IPS DF 4.7 (cell line): ENCODE results near the gene PPP6R1.
"Not testable (repeated sequence)": the region's sequence is repeated elsewhere in the genome, so short reads cannot be mapped to it uniquely, and the experiment has no call there.

Experiments
- DNase-seq: peaks from one replicate; pipeline ENCODE4 v3.0.0-alpha.2; 2013; ENCODE audit warnings: low spot score; ENCODE audit errors: extremely low read depth

The PPP6R1 gene

DNA sequence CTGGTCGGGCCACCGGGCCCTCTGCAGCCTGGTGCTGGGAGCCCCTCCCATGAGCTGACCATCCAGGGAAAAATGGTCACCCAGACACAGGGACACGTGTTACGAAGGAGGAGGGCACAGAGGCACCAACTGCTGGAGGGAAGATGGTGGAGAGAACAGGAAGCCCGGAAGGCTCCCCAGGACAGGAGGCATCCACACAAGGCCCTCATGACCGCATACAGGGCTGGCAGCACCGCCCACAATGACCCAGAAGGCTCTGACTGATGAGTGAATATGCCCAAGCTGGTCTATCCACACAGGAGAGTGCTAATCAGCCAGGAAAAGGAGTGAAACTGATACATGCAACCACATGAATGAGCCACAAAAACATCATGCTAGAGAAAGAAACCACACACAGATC, 16.3 kb downstream of the PPP6R1 start:
- DNase-seq: no peak

DNA sequence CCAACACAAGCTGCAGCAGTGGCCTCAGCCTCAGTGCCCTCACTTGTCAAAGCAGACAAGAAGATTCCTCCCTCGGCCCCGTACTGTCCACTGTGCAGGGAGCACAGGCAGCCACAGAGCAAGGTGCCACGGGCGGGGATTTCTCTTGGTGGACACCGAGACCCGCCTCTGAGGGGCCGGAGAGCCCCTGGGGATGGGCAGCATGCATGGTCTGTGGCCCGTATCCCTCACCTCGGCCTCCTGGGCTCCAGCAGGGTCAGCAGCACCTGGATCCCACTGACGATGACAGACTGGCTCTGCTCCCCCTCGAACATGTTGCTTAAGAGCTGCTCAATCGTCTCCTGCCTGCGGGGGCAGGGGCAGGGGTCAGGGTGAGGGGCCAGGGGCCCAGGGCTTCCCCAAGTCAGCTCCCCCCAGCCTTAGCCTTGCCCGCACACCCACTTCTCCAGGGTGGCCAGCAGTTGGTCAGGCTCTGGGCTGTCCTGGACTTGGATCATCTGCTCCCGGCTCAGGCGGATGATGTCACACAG, 16.8 kb downstream of the PPP6R1 start:
- no peak for DNase-seq

DNA sequence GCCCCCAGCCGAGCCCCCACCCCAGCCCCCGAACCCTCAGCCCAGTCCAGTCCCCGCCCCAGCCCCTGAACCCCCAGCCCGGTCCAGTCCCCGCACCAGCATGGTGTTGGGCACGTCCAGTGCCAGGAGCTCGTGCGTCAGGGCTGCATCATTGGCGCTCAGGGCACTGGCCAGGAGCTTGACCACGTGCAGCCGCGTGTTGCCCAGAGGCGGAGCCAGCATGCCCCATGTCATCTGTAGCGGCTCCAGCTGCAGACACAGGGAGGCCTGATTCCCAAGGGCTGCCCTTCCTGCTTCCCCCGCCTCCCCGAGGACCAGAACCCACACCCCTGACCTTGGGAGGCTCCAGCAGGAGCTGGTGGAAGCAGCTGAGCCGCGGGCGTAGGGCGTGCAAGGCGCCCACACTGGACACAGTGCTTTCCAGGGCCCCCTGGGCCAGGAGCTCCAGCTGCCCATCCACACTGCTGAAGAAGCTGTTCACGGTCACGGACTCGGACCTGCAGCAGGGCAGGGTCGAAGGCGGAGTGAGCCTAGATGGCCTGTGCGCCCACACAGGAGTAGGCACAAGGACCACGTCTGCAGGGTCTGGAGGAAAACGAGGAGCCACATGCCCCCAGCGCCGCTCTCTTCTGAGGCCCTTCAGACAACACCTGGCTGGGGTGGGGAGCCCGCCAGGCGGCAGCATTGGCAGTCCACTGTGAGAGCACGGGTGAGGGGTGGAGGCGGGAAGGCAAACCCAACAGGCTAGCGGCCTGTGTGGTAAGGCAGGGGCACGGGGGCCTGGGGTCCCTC, 17.5 kb downstream of the PPP6R1 start:
- no peak for DNase-seq

- DNase-seq: no peak
Measured at GRCh38 chr19:55240713-55241020, 18.1 kb downstream of the PPP6R1 start.

DNA sequence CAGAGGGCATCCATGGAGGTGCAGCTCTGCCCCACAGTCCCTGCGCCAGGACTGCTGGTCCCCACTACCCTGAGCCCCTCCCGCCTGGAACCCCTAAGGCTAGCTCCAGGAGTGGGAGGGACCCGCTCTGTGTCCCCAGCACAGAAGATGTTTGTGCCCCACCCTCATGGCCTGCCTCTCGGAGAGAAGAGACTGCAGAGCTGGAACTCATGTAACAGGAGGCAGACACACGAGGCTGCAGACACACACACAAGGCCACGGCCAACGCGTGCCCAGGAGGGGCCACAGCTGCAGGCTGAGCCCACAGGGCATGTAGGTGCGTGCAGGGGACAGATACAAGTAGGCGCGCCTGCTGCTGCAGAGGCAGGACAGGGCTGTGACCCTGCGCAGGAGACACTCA, 19.8 kb downstream of the PPP6R1 start:
- no peak for DNase-seq

DNA sequence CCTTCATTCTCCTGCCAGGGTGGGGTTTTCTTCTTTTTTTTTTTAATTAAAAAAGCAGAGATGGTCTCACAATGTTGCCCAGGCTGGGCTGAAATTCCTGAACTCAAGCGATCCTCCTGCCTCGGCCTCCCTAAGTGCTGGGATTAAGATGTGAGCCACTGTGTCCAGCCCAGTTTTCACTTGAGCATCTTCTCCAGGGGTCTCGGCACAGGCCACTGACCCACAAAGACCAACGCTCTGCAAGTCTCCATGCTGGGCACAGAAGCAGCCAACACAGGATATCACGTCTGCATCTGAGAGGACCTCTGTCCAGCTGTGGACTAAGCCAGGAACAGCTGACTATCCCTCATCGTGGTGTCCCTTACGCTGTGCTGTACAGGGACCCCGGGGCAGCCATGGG, 20.8 kb downstream of the PPP6R1 start:
- DNase-seq: no peak

DNA sequence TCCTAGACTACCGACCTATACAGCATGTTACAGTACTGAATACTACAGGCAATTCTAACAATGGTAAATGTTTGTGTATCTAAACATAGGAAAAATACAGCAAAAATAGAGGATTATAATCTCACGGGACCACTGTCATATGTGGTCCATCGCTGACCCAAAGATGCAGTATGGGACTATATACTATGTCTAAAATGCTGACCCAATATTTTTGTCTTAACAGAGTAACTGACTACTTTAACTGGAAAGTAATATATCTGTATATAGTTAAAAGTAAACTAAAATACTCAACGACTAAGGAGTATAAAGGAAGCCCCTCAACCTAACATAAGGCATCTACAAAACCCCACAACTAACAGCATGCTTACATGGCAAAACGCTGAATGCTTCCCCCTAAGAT, 25.8 kb downstream of the PPP6R1 start:
- no peak for DNase-seq

- DNase-seq: no peak
Measured at GRCh38 chr19:55232286-55232602, 26.6 kb downstream of the PPP6R1 start.

DNA sequence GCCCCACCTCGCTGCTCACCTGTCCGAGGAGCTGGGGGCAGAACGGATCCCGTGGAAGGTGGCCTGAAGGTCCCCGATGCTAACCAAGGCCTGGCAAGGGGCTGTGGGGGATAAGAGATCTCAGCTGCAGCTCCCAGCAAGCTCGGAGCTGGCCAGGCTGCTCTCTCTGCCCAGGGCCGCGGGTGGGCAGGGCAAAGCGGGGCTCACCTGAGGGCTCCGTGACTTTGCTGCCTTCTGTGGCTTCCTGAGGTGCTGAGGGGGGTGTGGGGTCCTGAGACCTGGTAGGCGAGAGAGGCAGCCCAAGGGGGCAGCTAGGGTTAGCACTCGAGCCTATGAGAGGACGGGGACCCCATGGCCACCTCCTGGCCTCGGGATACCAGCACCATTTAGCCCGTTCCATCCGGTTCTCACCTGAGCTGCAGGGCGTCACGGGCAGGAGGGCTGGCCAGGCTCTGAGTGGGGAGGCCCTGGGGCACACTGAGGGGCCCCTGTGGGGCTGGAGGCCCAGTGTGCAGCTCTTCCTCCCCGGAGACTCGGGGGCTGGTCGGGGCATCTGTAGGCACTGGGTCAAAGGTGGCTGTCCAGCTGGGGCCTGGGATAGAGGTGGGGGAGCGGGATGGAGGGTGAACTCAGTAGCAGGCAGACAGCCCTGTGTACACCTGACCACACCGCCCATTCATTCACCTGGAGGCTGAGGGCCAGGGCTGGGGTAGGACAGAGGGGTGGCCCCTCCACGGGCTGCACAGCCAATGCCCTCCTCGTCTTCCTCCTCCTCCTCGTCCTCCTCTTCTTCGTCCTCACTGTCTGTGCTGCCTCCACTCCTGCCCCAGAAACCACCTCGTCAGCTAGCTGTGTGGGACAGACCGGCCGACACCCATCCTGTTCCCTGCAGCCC, 27.2 kb downstream of the PPP6R1 start:
- no peak for DNase-seq

GRCh38 chr19:55230780-55231179, 28.0 kb downstream of the PPP6R1 start:
- no peak for DNase-seq

GRCh38 chr19:55230329-55230728, 28.5 kb downstream of the PPP6R1 start:
- DNase-seq: no peak

DNA sequence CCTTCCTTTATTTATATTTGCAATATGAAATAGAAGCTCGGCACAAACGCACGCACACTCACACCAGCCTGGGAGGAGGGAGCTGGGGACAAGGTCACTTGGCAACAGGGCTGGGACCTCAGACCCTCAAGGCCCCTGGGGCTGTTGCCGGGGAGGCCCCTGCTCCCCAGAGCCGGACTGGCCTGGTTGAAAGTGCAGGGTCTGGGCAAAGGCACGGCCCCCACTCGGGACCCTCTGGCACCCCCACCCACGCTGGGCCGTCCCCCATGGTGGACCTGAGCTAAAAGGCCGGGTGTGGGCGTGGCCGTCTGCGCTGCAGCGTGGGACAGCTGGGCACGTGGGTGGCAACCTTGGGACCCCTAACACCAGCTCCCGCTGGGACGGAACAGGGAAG, 29.0 kb downstream of the PPP6R1 start:
- DNase-seq: no peak

GRCh38 chr19:55229145-55229788, 29.6 kb downstream of the PPP6R1 start:
- no peak for DNase-seq

DNA sequence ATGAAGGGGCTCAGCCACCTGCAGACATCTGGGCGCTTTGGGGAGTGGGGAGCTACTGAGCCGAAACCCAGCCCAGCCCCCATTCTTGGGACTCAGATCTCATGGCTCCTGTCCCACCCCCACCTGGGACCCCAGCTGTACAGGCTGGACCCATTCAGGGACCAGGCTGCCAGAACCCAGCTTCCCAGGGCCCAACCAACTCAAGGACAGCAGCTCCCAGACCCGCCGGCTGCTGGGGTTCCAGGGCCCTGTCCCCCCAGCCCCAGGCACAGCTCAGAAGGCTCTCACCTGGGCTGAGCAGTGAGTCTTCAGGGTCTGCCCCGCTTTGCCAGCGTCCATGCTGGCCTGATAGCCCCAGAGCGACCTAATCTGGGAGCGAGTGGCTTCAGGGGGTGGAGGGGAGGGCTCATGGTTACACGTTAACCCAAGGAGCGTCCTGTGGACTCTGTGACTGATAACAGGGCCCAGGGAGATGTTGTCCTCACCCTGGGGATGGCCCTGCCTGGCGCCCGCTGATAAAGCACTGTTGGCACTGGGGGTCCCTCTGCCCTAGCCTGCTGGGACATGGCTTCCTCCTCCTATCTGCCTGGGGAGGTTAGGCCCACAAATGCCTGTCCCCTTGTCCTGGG, 30.3 kb downstream of the PPP6R1 start, which contains the start of gene TMEM86B:
TMEM86B (minus strand) TSS at position 361 of the 629 bp plus-strand sequence; CDS start at position 339, 22 bp downstream.
- no peak for DNase-seq

DNA sequence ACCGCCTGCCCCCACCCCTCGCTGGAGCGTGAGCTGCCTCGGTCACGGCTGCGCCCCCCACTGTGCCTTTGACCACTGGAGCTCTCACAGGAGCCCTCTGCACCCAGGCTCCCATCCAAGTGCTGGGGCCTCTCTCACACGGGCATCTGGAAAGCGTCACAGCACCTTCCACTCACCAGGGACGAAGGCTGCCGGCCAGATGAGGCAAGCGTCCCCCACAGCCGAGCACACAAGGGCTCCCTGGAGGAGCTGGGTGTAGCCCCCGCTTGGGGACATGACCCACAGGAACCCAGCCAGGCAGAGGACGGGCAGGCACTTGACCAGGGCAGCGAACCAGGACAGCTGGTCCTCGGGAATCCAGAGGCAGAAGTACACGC, 30.8 kb downstream of the PPP6R1 start:
- DNase-seq: no peak

DNA sequence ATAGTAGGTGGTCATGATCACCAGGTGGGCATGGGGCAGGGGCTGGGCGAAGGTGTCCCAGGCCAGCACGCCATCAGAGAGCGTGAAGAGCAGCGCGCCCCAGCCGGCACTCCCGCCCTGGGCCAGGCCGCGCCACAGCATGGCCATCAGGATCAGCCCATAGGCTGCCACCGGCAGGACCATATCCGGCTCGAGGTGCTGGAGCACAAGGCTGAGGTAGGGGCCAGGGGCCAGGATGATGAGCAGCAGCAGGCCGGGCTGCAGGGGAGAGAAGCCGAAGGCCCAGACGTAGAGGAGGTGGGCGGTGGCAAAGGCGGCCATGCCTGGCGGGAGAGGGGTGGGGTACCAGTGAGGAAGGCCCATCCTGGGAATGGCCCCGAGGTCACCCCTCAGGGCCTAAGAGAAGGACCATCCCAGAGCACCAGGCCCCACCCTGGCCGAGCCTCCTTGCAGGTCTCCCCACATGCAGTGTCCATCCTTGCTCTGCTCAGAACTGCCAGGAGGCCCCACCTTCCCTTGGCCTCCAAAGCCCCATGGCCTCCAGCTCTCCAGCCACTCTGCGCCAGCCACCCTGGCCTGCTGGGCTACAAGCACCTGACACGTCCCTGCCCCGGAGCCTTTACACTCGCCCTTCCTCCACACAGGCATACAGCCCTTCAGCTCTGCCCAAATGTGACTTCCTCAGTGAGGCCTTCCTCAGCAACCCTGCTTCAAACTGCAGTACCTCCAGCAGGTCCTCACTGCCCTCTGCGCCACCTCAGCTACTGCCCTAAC, 31.4 kb downstream of the PPP6R1 start:
- DNase-seq: no peak

- no peak for DNase-seq
Measured at GRCh38 chr19:55226788-55227187, 32.0 kb downstream of the PPP6R1 start.

- DNase-seq: no peak
Measured at GRCh38 chr19:55226273-55226672, 32.5 kb downstream of the PPP6R1 start.

DNA sequence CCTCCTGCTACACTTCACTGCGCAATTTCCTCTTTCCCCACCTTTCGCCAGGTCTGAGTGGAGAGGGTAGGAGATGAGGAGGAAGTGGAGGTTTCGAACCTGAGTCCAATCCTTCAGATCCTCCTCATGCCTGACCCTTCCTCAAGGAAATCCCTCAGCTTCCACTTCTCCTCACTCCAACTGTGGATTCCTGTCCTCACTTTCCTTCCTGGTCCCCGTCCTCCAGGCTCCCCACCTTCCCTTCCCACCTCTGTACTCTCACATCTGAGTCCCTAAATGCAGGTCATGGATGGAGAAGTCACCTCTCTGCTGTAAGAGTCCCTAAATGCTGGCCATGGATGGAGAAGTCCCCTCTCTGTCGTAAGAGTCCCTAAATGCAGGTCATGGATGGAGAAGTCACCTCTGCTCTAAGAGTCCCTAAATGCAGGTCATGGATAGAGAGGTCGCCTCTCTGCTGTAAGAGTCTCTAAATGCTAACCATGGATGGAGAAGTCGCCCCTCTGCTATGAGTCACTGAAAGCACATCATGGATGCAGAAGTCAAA, 33.3 kb downstream of the PPP6R1 start:
- DNase-seq: no peak

GRCh38 chr19:55224679-55225414, 34.0 kb downstream of the PPP6R1 start:
- not testable (repeated sequence) for DNase-seq
